ENCODE data around the gene NLRC4.

DNA sequence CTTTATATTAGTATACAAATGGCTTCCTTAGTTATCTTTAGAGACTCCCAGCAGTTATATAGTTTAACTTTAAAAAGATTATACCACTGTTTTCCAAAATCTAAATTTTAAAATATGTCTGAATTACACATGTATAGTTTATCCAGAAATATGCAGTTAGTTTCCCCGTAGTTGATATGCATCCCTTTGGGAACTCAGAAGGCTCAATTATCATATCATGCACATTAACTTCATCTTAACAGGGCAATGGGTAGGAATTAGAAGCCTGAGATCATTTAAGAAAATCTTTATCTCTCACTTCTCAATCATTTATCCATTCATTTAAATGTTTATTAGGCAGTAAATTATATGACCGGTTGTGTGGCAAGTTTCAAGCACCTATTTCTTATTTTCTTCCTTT lies 27.2 kb downstream of the NLRC4 start:
- TF ChIP-seq NFRKB (IDR thresholded peaks at IDR 0.05) (no peak), FOXM1 (IDR thresholded peaks at IDR 0.05; ENCODE audit: borderline replicate concordance) (no peak), TARDBP (IDR thresholded peaks at IDR 0.05) (no peak), SP1 (IDR thresholded peaks at IDR 0.05) (no peak), ELF4 (IDR thresholded peaks at IDR 0.05) (no peak), L3MBTL2 (conservative IDR thresholded peaks at IDR 0.05) (no peak)
